GM23338 (cell line): ENCODE data around the gene GRIK2. TPM values are rescaled to one million over a fixed set of nuclear protein-coding genes. Genes with fewer than 3 reads are reported as not detected.

Experiments used
- ATAC-seq: fragments of 200-7000 bp; cut with Tn5 transposase; 3 replicates; pipeline ENCODE4 v1.9.1; 2020
- DNase-seq: peaks from one replicate; pipeline ENCODE4 v3.0.0-alpha.2; 2015; ENCODE audit warnings: low spot score
- H2AFZ ChIP-seq: fragments of 200-600 bp; sonication (generic); 2 replicates; pipeline ENCODE4 v1.8.0; 2016; ENCODE audit warnings: antibody characterized with exemption, mild to moderate bottlenecking, moderate library complexity
- H3F3A ChIP-seq: fragments of 200-600 bp; sonication (generic); replicated peaks from 2 replicates; pipeline ENCODE4 v1.8.0; 2017; ENCODE audit warnings: antibody characterized with exemption, mixed run types, low read depth
- H3K27ac ChIP-seq: fragments of 200-600 bp; sonication (generic); 2 replicates; pipeline ENCODE4 v1.6.1; 2016; ENCODE audit warnings: low read depth
- H3K27me3 ChIP-seq: fragments of 200-600 bp; sonication (generic); 2 replicates; pipeline ENCODE4 v1.8.0; 2016; ENCODE audit warnings: mild to moderate bottlenecking, mixed run types, moderate library complexity; ENCODE audit not compliant: insufficient read depth
- H3K36me3 ChIP-seq: fragments of 200-600 bp; sonication (generic); 2 replicates; pipeline ENCODE4 v1.8.0; 2016; ENCODE audit warnings: mild to moderate bottlenecking; ENCODE audit not compliant: insufficient read depth
- H3K4me1 ChIP-seq: fragments of 200-600 bp; sonication (generic); 2 replicates; pipeline ENCODE4 v1.8.0; 2016; ENCODE audit warnings: mild to moderate bottlenecking, moderate library complexity; ENCODE audit not compliant: insufficient read depth
- H3K4me2 ChIP-seq: fragments of 200-600 bp; sonication (generic); 2 replicates; pipeline ENCODE4 v1.7.1; 2017; ENCODE audit warnings: mixed run types
- H3K4me3 ChIP-seq: fragments of 200-600 bp; sonication (generic); 2 replicates; pipeline ENCODE4 v1.6.1; 2016; ENCODE audit warnings: mixed run types
- H3K79me2 ChIP-seq: fragments of 200-600 bp; sonication (generic); replicated peaks from 2 replicates; pipeline ENCODE4 v1.8.0; 2017; ENCODE audit warnings: mild to moderate bottlenecking; ENCODE audit not compliant: insufficient read depth
- H3K9me2 ChIP-seq: fragments of 200-600 bp; sonication (generic); 2 replicates; pipeline ENCODE4 v1.8.0; 2017; ENCODE audit not compliant: insufficient read depth
- H4K20me1 ChIP-seq: fragments of 200-600 bp; sonication (generic); replicated peaks from 2 replicates; pipeline ENCODE4 v1.8.0; 2017; ENCODE audit warnings: mild to moderate bottlenecking; ENCODE audit not compliant: insufficient read depth
- H3K27ac Mint-ChIP-seq: 2 replicates; pipeline ENCODE4 v1.8.0; 2020; ENCODE audit warnings: inconsistent platforms, mild to moderate bottlenecking, moderate library complexity, mixed read lengths
- H3K27me3 Mint-ChIP-seq: 3 replicates; pipeline ENCODE4 v1.8.0; 2022; ENCODE audit warnings: low read depth, mild to moderate bottlenecking, moderate library complexity, mixed read lengths, inconsistent platforms; ENCODE audit not compliant: insufficient read depth, poor library complexity
- H3K36me3 Mint-ChIP-seq: 3 replicates; pipeline ENCODE4 v1.8.0; 2021; ENCODE audit warnings: low read depth, mild to moderate bottlenecking, inconsistent platforms, moderate library complexity, mixed read lengths
- H3K4me1 Mint-ChIP-seq: 3 replicates; pipeline ENCODE4 v1.8.0; 2020; ENCODE audit warnings: mild to moderate bottlenecking, inconsistent platforms, mixed read lengths
- H3K4me3 Mint-ChIP-seq: 3 replicates; pipeline ENCODE4 v1.8.0; 2021; ENCODE audit warnings: moderate library complexity, mild to moderate bottlenecking, inconsistent platforms, mixed read lengths
- H3K9me3 Mint-ChIP-seq: 3 replicates; pipeline ENCODE4 v1.8.0; 2020; ENCODE audit warnings: moderate library complexity, mild to moderate bottlenecking, inconsistent platforms, mixed read lengths
- CREB1 ChIP-seq: fragments of 250-450 bp; sonication (Bioruptor Pico); IDR thresholded peaks from 2 replicates; pipeline ENCODE4 v1.5.0; 2020; ENCODE audit warnings: low read depth, mild to moderate bottlenecking, moderate library complexity
- EZH2 ChIP-seq: fragments of 200-600 bp; sonication (generic); IDR thresholded peaks from one replicate; pipeline ENCODE4 v1.8.0; 2017; ENCODE audit warnings: antibody characterized with exemption, mild to moderate bottlenecking, low read depth; ENCODE audit not compliant: unreplicated experiment
- POLR2AphosphoS5 ChIP-seq: IDR thresholded peaks from 2 replicates; pipeline ENCODE4 v1.6.1; 2016; ENCODE audit warnings: antibody characterized with exemption, low read depth
- STAT1 ChIP-seq: IDR thresholded peaks from one replicate; pipeline ENCODE4 v1.6.1; 2016; ENCODE audit warnings: antibody characterized with exemption; ENCODE audit not compliant: unreplicated experiment
- ZNF114 ChIP-seq: fragments of 250-450 bp; sonication (Bioruptor Pico); IDR thresholded peaks from 2 replicates; pipeline ENCODE4 v1.5.0; 2020; ENCODE audit warnings: mild to moderate bottlenecking, moderate library complexity
- ZNF462 ChIP-seq: fragments of 250-450 bp; sonication (Bioruptor Pico); IDR thresholded peaks from 2 replicates; pipeline ENCODE4 v1.5.0; 2020; ENCODE audit warnings: mild to moderate bottlenecking, moderate library complexity
- polyA plus RNA-seq: library from polyadenylated mRNA; unstranded; fragments of >200 nt; fragmentation: Nextera tagmentation; extraction: Ambion mirVana; gene quantifications from 2 replicates; pipeline ENCODE4 v1.2.1, GENCODE V29; 2016
- total RNA-seq: library from RNA; depleted of rRNA; stranded (reverse); fragments of >200 nt; shearing (Covaris generic); gene quantifications from 2 replicates; pipeline ENCODE4 v1.2.3, GENCODE V29; 2014

Gene GRIK2
- total and polyA plus RNA-seq, 2 experiments from 2014 or later: 0.73 to 3.0 TPM

GRCh38 chr6:101728388-101728787 is 334.9 kb downstream of the GRIK2 start:
- TF ChIP-seq CREB1 (CRISPR knock-in tag) (no peak), EZH2 (no peak), POLR2AphosphoS5 (no peak), ZNF462 (CRISPR knock-in tag) (no peak), ZNF114 (CRISPR knock-in tag) (no peak)
- Histone ChIP-seq H3K27me3 (no peaks in the 10 kb centered on the region), H3K36me3 (no peaks in the 10 kb centered on the region), H3K27ac (no peak overlapping the region), H4K20me1 (no peaks in the 10 kb centered on the region), H3K4me2 (no peak overlapping the region), H3K79me2 (no peaks in the 10 kb centered on the region), H3K4me1 (peaks cover 18% of the 10 kb centered on the region), H3K4me3 (no peak overlapping the region), H3K9me2 (no peaks in the 10 kb centered on the region), H3F3A (no peaks in the 10 kb centered on the region), H2AFZ (no peak overlapping the region)
- Mint-ChIP-seq H3K36me3 (no peaks in the 10 kb centered on the region), H3K27ac (no peak overlapping the region), H3K9me3 (no peaks in the 10 kb centered on the region; the same call in 2 of the 3 replicates), H3K4me3 (no peak overlapping the region), H3K27me3 (no peaks in the 10 kb centered on the region), H3K4me1 (peaks cover 18% of the 10 kb centered on the region)
- ATAC-seq (no peak), DNase-seq (no peak)

GRCh38 chr6:101728956-101729355 is 335.4 kb downstream of the GRIK2 start:
- Mint-ChIP-seq H3K4me1 (peaks cover 21% of the 10 kb centered on the region), H3K36me3 (peaks cover 2% of the 10 kb centered on the region; the same call in 2 of the 3 replicates), H3K9me3 (no peaks in the 10 kb centered on the region; the same call in 1 of the 3 replicates), H3K4me3 (no peak overlapping the region), H3K27me3 (no peaks in the 10 kb centered on the region), H3K27ac (no peak overlapping the region)
- no peak overlapping the region for H2AFZ ChIP-seq
- H3K9me2 ChIP-seq: no peaks in the 10 kb centered on the region
- no peaks in the 10 kb centered on the region for H3K27me3 ChIP-seq
- no peaks in the 10 kb centered on the region for H3K79me2 ChIP-seq
- no peaks in the 10 kb centered on the region for H4K20me1 ChIP-seq
- no peaks in the 10 kb centered on the region for H3F3A ChIP-seq
- no peak for ATAC-seq
- no peak overlapping the region for H3K4me2 ChIP-seq
- no peak overlapping the region for H3K27ac ChIP-seq
- H3K4me3 ChIP-seq: no peak overlapping the region
- no peaks in the 10 kb centered on the region for H3K36me3 ChIP-seq
- DNase-seq: no peak
- TF ChIP-seq STAT1: no peak
- peaks cover 18% of the 10 kb centered on the region for H3K4me1 ChIP-seq
